Endodermal cell (in vitro differentiated cells): ENCODE measurements around the gene BICRA. TPM values are rescaled to one million over a fixed set of nuclear protein-coding genes. Genes with fewer than 3 reads are reported as not detected.
A peak's percentile ranks its signal among the peaks of the same experiment; 100 is the strongest.
"Not testable (repeated sequence)": the region's sequence is repeated elsewhere in the genome, so short reads cannot be mapped to it uniquely, and the experiment has no call there.

ENCODE experiments used
- DNase-seq: peaks from one replicate; pipeline ENCODE4 v3.0.0-alpha.2; 2017
- H3K27ac ChIP-seq: 2 replicates; pipeline ENCODE4 v1.5.1; 2013; ENCODE audit warnings: mild to moderate bottlenecking, low read depth, low read length, moderate library complexity
- H3K27me3 ChIP-seq: 2 replicates; pipeline ENCODE4 v1.6.1; 2013; ENCODE audit warnings: mild to moderate bottlenecking, low read length, moderate library complexity; ENCODE audit not compliant: insufficient read depth, control insufficient read depth, poor library complexity, severe bottlenecking
- H3K36me3 ChIP-seq: 2 replicates; pipeline ENCODE4 v1.7.0; 2013; ENCODE audit warnings: mild to moderate bottlenecking, low read length, moderate library complexity; ENCODE audit not compliant: control insufficient read depth, insufficient read depth
- H3K4me1 ChIP-seq: one replicate; pipeline ENCODE4 v1.7.0; 2013; ENCODE audit warnings: low read length; ENCODE audit not compliant: control insufficient read depth, insufficient read depth
- H3K4me3 ChIP-seq: 2 replicates; pipeline ENCODE4 v1.5.1; 2013; ENCODE audit warnings: mild to moderate bottlenecking, low read length, moderate library complexity
- H3K9ac ChIP-seq: 2 replicates; pipeline ENCODE4 v1.6.1; 2013; ENCODE audit warnings: mild to moderate bottlenecking, low read length, moderate library complexity; ENCODE audit not compliant: poor library complexity, severe bottlenecking; ENCODE audit errors: extremely low read depth
- H3K9me3 ChIP-seq: 2 replicates; pipeline ENCODE4 v1.6.1; 2013; ENCODE audit warnings: mild to moderate bottlenecking, low read length, moderate library complexity; ENCODE audit not compliant: control insufficient read depth
- H3K27ac Mint-ChIP-seq: 2 replicates; pipeline ENCODE4 v1.8.0; 2020; ENCODE audit warnings: mixed read lengths
- H3K27me3 Mint-ChIP-seq: 2 replicates; pipeline ENCODE4 v1.8.0; 2021; ENCODE audit warnings: mild to moderate bottlenecking, mixed read lengths; ENCODE audit not compliant: insufficient read depth
- H3K36me3 Mint-ChIP-seq: 2 replicates; pipeline ENCODE4 v1.8.0; 2020; ENCODE audit warnings: low read depth, mixed read lengths
- H3K4me1 Mint-ChIP-seq: 2 replicates; pipeline ENCODE4 v1.8.0; 2020; ENCODE audit warnings: mixed read lengths
- H3K4me3 Mint-ChIP-seq: 2 replicates; pipeline ENCODE4 v1.8.0; 2020; ENCODE audit warnings: mild to moderate bottlenecking, moderate library complexity, mixed read lengths
- H3K9me3 Mint-ChIP-seq: 2 replicates; pipeline ENCODE4 v1.8.0; 2020; ENCODE audit warnings: mild to moderate bottlenecking, mixed read lengths
- CTCF ChIP-seq: fragments of 200-600 bp; sonication (generic); conservative IDR thresholded peaks from 2 replicates; pipeline ENCODE4 v1.5.0; 2021; ENCODE audit warnings: antibody characterized with exemption, mild to moderate bottlenecking
- WGBS, 2 experiments: methylation state at CpG; one replicate each; pipeline versions ENCODE4 v1.1.5 to v1.1.7; 2013; ENCODE audit warnings: missing lambda C conversion rate in 2 of 2, mixed read lengths in 1 of 2; ENCODE audit not compliant: insufficient coverage in 1 of 2, insufficient read length in 1 of 2; 5-methylcytosine and 5-hydroxymethylcytosine counted together
- total RNA-seq, 2 donors: library from RNA; stranded (reverse); fragmentation: NEBNext Ultra II Directional in 1 of 2; extraction: Animal tissue kit (Norgen Biotek cat#: 25700) in 1 of 2; gene quantifications; 2 replicates in 1 of 2; 3 replicates in 1 of 2; pipeline ENCODE4 v1.2.1, GENCODE V29; 2021

The BICRA gene
- total RNA-seq, 2 donors from 2014 or later, result 30.0 to 30.1 TPM

DNA sequence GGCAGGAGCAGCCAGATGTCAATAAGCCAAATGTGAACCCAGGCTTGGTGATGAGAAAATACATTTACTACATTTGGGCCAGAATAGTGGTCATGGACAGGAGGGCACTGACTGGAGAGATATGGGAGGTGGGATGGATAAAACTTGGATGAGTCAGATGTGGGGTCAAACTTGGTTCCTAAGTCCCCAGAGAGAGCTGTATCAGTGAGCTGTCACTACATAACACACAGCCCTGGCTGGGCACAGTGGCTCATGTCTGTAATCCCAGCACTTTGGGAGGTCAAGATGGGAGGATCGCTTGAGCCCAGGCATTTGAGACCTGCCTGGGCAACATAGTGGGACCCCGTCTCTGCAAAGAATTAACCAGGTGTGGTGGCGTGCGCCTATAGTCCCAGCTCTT lies 52.7 kb downstream of the BICRA start:
- TF ChIP-seq CTCF, result no peak
- 93 to 96% methylated on average over 4 of the region's 4 CpGs for WGBS, 2 experiments
- Histone ChIP-seq H3K27me3 (no peaks in the 10 kb centered on the region), H3K36me3 (peaks cover 7% of the 10 kb centered on the region), H3K27ac (no peak overlapping the region), H3K4me3 (no peak overlapping the region), H3K4me1 (no peaks in the 10 kb centered on the region), H3K9me3 (no peaks in the 10 kb centered on the region), H3K9ac (no peak overlapping the region)
- H3K9me3 Mint-ChIP-seq, result no peaks in the 10 kb centered on the region
- DNase-seq, result no peak
- H3K27me3 Mint-ChIP-seq, result no peaks in the 10 kb centered on the region
- H3K4me1 Mint-ChIP-seq, result peaks cover 41% of the 10 kb centered on the region
- H3K36me3 Mint-ChIP-seq, result peaks cover 25% of the 10 kb centered on the region
- H3K27ac Mint-ChIP-seq, result no peak overlapping the region
- no peak overlapping the region for H3K4me3 Mint-ChIP-seq

DNA sequence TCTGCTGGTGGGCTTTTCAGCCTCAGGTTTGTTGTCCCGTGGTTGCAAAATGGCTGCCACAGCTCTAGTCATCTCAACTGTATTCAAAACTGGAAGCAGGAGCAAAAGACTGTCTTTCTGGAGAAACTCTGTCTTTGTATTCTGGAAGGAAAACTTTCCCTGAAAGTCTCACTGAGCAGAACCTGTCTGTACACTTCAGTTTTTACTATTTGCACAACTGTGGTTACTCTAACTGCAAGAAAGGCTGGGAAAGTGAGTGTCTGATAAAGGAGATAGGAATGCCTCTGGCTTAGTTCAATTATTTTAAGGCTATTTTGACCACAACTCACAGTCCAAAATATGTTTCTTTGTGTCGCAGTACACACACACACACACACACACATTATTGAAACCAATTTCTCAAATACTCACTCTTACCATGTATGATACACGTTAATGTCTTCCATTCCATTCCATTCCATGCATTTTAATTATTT lies 54.5 kb downstream of the BICRA start:
- Mint-ChIP-seq H3K27ac (peak overlapping the region; percentile 12), H3K9me3 (no peaks in the 10 kb centered on the region), H3K4me1 (peaks cover 41% of the 10 kb centered on the region), H3K27me3 (no peaks in the 10 kb centered on the region), H3K36me3 (peaks cover 22% of the 10 kb centered on the region), H3K4me3 (no peak overlapping the region)
- TF ChIP-seq CTCF, result no peak
- Histone ChIP-seq H3K27me3 (no peaks in the 10 kb centered on the region), H3K4me1 (peaks cover 6% of the 10 kb centered on the region), H3K9ac (no peak overlapping the region), H3K36me3 (peaks cover 10% of the 10 kb centered on the region), H3K4me3 (no peak overlapping the region), H3K27ac (no peak overlapping the region), H3K9me3 (no peaks in the 10 kb centered on the region)
- no peak for DNase-seq
- WGBS, 2 experiments, result 81 to 84% methylated on average over 3 of the region's 3 CpGs

GRCh38 chr19:47663911-47664771 lies 55.2 kb downstream of the BICRA start:
- WGBS, 2 experiments, result 81 to 86% methylated on average over 19 to 24 of the region's 24 CpGs
- Mint-ChIP-seq H3K4me3 (no peak overlapping the region), H3K27ac (peak overlapping the region; percentile 12), H3K36me3 (peaks cover 22% of the 10 kb centered on the region), H3K4me1 (peaks cover 38% of the 10 kb centered on the region), H3K9me3 (no peaks in the 10 kb centered on the region), H3K27me3 (no peaks in the 10 kb centered on the region)
- Histone ChIP-seq H3K4me1 (peaks cover 6% of the 10 kb centered on the region), H3K9ac (no peak overlapping the region), H3K27ac (no peak overlapping the region), H3K9me3 (no peaks in the 10 kb centered on the region), H3K27me3 (no peaks in the 10 kb centered on the region), H3K4me3 (no peak overlapping the region), H3K36me3 (peaks cover 10% of the 10 kb centered on the region)
- TF ChIP-seq CTCF, result no peak
- no peak for DNase-seq

DNA sequence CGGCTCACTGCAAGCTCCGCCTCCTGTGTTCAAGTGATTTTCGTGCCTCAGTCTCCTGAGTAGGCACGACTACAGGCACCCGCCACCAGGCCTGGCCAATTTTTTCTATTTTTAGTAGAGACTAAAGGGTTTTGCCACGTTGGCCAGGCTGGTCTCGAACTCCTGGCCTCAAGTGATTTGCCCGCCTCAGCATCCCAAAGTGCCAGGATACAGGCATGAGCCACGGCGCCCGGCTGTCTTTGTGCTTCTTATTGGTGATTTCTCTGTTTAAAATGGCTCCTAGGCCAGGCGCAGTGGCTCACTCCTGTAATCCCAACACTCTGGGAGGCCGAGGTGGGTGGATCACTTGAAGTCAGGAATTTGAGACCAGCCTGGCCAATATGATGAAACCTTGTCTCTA lies 59.6 kb downstream of the BICRA start:
- not testable (repeated sequence) for H3K9ac ChIP-seq, H3K4me3 Mint-ChIP-seq, H3K9me3 Mint-ChIP-seq, H3K9me3 ChIP-seq, H3K27ac ChIP-seq, H3K4me1 ChIP-seq, H3K27ac Mint-ChIP-seq, DNase-seq, H3K27me3 Mint-ChIP-seq, H3K4me3 ChIP-seq, H3K27me3 ChIP-seq
- peaks cover 23% of the 10 kb centered on the region for H3K4me1 Mint-ChIP-seq
- H3K36me3 Mint-ChIP-seq, result peaks cover 28% of the 10 kb centered on the region
- peaks cover 33% of the 10 kb centered on the region for H3K36me3 ChIP-seq
- WGBS, 2 experiments, result 91 to 95% methylated on average over 12 to 13 of the region's 13 CpGs
